GM12878 (cell line): ENCODE measurements around the gene FOSL1. TPM values are rescaled to one million over a fixed set of nuclear protein-coding genes. Genes with fewer than 3 reads are reported as not detected.

Experiments
- ATAC-seq: fragments of 200-7000 bp; cut with Tn5 transposase; 3 replicates; pipeline ENCODE4 v1.9.1; 2020; ENCODE audit warnings: mild to moderate bottlenecking, moderate library complexity
- BruUV-seq: library from RNA; stranded (reverse); fragments of 400-500 nt; replicated peaks from 2 replicates; lab custom pipeline; 2021; lab: Mats Ljungman, UMichigan
- CTCF ChIA-PET: fragments of 300-600 bp; sonication (Branson Sonifier 250); formaldehyde crosslinking; extraction: SDS; loops from one replicate; lab custom pipeline; 2021; ENCODE audit warnings: inconsistent platforms; lab: Yijun Ruan, JAX
- POLR2A ChIA-PET: fragments of 350-600 bp; formaldehyde crosslinking; extraction: SDS; loops from one replicate; lab custom pipeline; 2021; ENCODE audit warnings: inconsistent platforms; lab: Charles Lee
- RAD21 ChIA-PET: fragments of 300-600 bp; sonication (Branson Sonifier 250); formaldehyde crosslinking; loops from one replicate; lab custom pipeline; 2023; ENCODE audit warnings: antibody characterized with exemption; ENCODE audit not compliant: unreplicated experiment; lab: Charles Lee
- SMC1A ChIA-PET: fragments of 300-600 bp; sonication (Branson Sonifier 250); formaldehyde crosslinking; loops from one replicate; lab custom pipeline; 2023; ENCODE audit not compliant: unreplicated experiment, uncharacterized antibody; lab: Charles Lee
- DNase-seq: peaks from one replicate; pipeline ENCODE4 v3.0.0-alpha.2; 2011; ENCODE audit warnings: low read depth, low spot score
- FAIRE-seq: peaks from 3 replicates; lab custom pipeline; 2011; peaks lifted over from hg19 to GRCh38; lab: Jason Lieb, UNC
- H2AFZ ChIP-seq: 2 replicates; pipeline ENCODE4 v1.6.0; 2011; ENCODE audit warnings: low read depth, low read length, control low read depth; ENCODE audit not compliant: control insufficient read depth
- H3K27ac ChIP-seq: 2 replicates; pipeline ENCODE4 v1.5.1; 2011; ENCODE audit warnings: control low read depth; ENCODE audit not compliant: control insufficient read depth, insufficient read depth
- H3K27me3 ChIP-seq, 2 experiments: replicated peaks in 1 of 2; 2 replicates each; pipeline versions ENCODE4 v1.6.0 to v1.6.1; 2011; ENCODE audit warnings: low read length in 1 of 2; ENCODE audit not compliant: control insufficient read depth in 2 of 2, insufficient read depth in 2 of 2
- H3K36me3 ChIP-seq, 2 experiments: 2 replicates each; pipeline ENCODE4 v1.5.1; 2011; ENCODE audit warnings: low read length in 1 of 2; ENCODE audit not compliant: control insufficient read depth in 2 of 2, insufficient read depth in 2 of 2
- H3K4me1 ChIP-seq: 2 replicates; pipeline ENCODE4 v1.6.1; 2011; ENCODE audit warnings: mild to moderate bottlenecking, low read length, moderate library complexity, mixed read lengths; ENCODE audit not compliant: control insufficient read depth, insufficient read depth
- H3K4me2 ChIP-seq: 2 replicates; pipeline ENCODE4 v1.6.0; 2011; ENCODE audit warnings: control low read depth; ENCODE audit not compliant: control insufficient read depth, insufficient read depth
- H3K4me3 ChIP-seq: fragments of 200-600 bp; sonication (generic); 2 replicates; pipeline ENCODE4 v1.5.1; 2016
- H3K79me2 ChIP-seq: 2 replicates; pipeline ENCODE4 v1.6.0; 2011; ENCODE audit warnings: low read length; ENCODE audit not compliant: control insufficient read depth, insufficient read depth
- H3K9ac ChIP-seq: 2 replicates; pipeline ENCODE4 v1.8.0; 2011; ENCODE audit warnings: low read length, control low read depth, mixed read lengths; ENCODE audit not compliant: control insufficient read depth, insufficient read depth
- H3K9me3 ChIP-seq: replicated peaks from 3 replicates; pipeline ENCODE4 v1.5.1; 2011; ENCODE audit warnings: mild to moderate bottlenecking, low read length; ENCODE audit not compliant: control insufficient read depth, insufficient read depth
- H4K20me1 ChIP-seq: 2 replicates; pipeline ENCODE4 v1.6.0; 2011; ENCODE audit not compliant: control insufficient read depth, insufficient read depth
- CREM ChIP-seq: IDR thresholded peaks from 2 replicates; pipeline ENCODE4 v1.6.1; 2014; ENCODE audit warnings: antibody characterized with exemption, low read depth
- FOXK2 ChIP-seq: fragments of 450-650 bp; IDR thresholded peaks from 2 replicates; pipeline ENCODE4 v1.6.1; 2017; ENCODE audit warnings: mild to moderate bottlenecking, moderate library complexity
- GATAD2B ChIP-seq: fragments of 450-650 bp; conservative IDR thresholded peaks from 2 replicates; pipeline ENCODE4 v1.6.1; 2017; ENCODE audit warnings: low read depth, mild to moderate bottlenecking, moderate library complexity
- NR2C2 ChIP-seq: IDR thresholded peaks from 2 replicates; pipeline ENCODE4 v1.6.1; 2011; ENCODE audit warnings: borderline replicate concordance, low read depth; ENCODE audit not compliant: control insufficient read depth, insufficient read length
- NR2F1 ChIP-seq: fragments of 450-650 bp; conservative IDR thresholded peaks from 2 replicates; pipeline ENCODE4 v1.6.1; 2017; ENCODE audit warnings: mild to moderate bottlenecking
- POLR2AphosphoS2 ChIP-seq: IDR thresholded peaks from 2 replicates; pipeline ENCODE4 v1.6.1; 2011; ENCODE audit warnings: low read depth, mild to moderate bottlenecking, low read length, improper control_type of control experiment, moderate library complexity
- SRF ChIP-seq, 2 experiments: IDR thresholded peaks; 2 replicates each; pipeline ENCODE4 v1.6.1; 2011; ENCODE audit warnings: low read depth in 2 of 2, low read length in 2 of 2, mild to moderate bottlenecking in 1 of 2, moderate library complexity in 1 of 2
- WGBS: methylation state at CpG from one replicate; pipeline ENCODE4 v1.1.6; 2016; ENCODE audit warnings: low lambda C conversion rate; ENCODE audit not compliant: insufficient replicate concordance, insufficient coverage; ENCODE audit errors: missing lambda C conversion rate; 5-methylcytosine and 5-hydroxymethylcytosine counted together
- in situ Hi-C: fragments of 300-500 bp; cut with MboI; formaldehyde crosslinking; loops from 9 replicates; pipeline ENCODE4 v1.14.3; 2018; ENCODE audit warnings: mixed read lengths
- intact Hi-C: fragments of 100-400 bp; cut with micrococcal nuclease; formaldehyde crosslinking; loops from one replicate; pipeline ENCODE4 v1.14.2; 2022; ENCODE audit not compliant: unreplicated experiment
- polyA plus RNA-seq, 11 experiments: library from polyadenylated mRNA; depleted of rRNA in 4 of 11; unstranded in 6 of 11; stranded (reverse) in 5 of 11; fragments of >200 nt; fragmentation: Nextera tagmentation in 4 of 11; fragmentation: Illumina TruSeq in 1 of 11; extraction: Ambion mirVana in 4 of 11; extraction: Trizol in 1 of 11; gene quantifications; 1 replicate in 1 of 11; 2 replicates in 10 of 11; pipeline versions ENCODE4 v1.2.1 to v1.2.3, GENCODE V29; 2011 to 2016; ENCODE audit warnings: inconsistent platforms in 2 of 11, missing spikeins in 2 of 11, low read depth in 1 of 11
- total RNA-seq, 4 experiments: library from RNA; depleted of rRNA in 3 of 4; stranded (reverse); fragments of >200 nt in 3 of 4; fragmentation: Illumina TruSeq in 1 of 4; extraction: Trizol in 1 of 4; gene quantifications; 2 replicates each; pipeline versions ENCODE4 v1.2.1 to v1.2.3, GENCODE V29; 2013 to 2021
- TF ChIP-seq, protein P1 (sequence below), 3 experiments: IDR thresholded peaks in 2 of 3; conservative IDR thresholded peaks in 1 of 3; 2 replicates each; pipeline ENCODE4 v1.5.1; 2011; ENCODE audit warnings: low read depth in 3 of 3, low read length in 3 of 3, mild to moderate bottlenecking in 3 of 3, control low read depth in 2 of 3, moderate library complexity in 2 of 3, inconsistent platforms in 1 of 3, mixed read lengths in 1 of 3; ENCODE audit not compliant: control insufficient read depth in 2 of 3, insufficient read depth in 1 of 3; ENCODE audit errors: extremely low read depth in 1 of 3

Gene FOSL1
- total and polyA plus RNA-seq, 10 of the 15 experiments (the other 5 are each of a cell fraction or from before 2014, with no cell fraction given) = 0.82 to 5.4 (median 2.1) TPM

DNA sequence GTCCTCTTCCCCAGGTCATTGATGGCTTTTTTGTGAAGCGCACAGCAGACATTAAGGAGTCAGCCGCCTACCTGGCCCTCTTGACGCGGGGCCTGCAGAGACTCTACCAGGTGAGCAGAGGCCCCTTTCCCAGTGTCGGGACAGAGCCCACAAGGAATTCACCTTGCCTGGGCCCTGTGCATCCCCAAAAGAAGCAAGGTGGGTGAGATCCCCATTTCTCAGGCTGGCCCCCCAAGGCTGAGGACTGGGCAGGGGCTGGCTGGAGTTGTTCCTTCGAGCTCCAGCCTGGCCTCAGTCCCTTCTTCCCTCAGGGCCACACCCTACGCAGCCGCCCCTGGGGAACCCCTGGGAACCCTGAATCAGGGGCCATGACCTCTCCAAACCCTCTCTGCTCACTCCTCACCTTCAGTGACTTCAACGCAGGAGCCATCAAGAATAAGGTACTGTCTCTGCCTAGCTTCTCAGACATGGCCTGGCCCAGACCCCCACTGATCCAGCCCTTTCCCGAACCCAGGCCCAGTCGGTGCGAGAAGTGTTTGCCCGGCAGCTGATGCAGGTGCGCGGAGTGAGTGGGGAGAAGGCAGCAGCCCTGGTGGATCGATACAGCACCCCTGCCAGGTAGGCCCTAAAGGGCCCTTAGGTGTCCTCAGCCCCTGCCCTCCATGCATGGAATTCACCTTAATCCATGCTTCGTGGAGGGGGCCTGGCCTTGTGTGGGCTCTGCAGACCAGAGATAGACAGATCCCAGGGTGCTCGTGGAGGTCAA lies 35.3 kb downstream of the FOSL1 start:
- no peak for TF ChIP-seq NR2F1
- TF ChIP-seq POLR2AphosphoS2 = 0 out of 2 replicates have a peak, but pooled peaks have one; percentile 7
- Histone ChIP-seq H3K4me3 (no peak overlapping the region), H3K36me3 (peaks cover 23 to 38% of the 10 kb centered on the region in 2 experiments), H4K20me1 (no peaks in the 10 kb centered on the region; the same call in 1 of the 2 replicates), H3K27ac (no peak overlapping the region), H3K9me3 (no peaks in the 10 kb centered on the region), H3K4me1 (peaks cover 15% of the 10 kb centered on the region), H3K9ac (no peak overlapping the region), H3K79me2 (peaks cover 21% of the 10 kb centered on the region), H3K27me3 (no peaks in the 10 kb centered on the region), H3K4me2 (no peak overlapping the region), H2AFZ (no peak overlapping the region)
- FAIRE-seq (no peak), ATAC-seq (no peak), DNase-seq (no peak)
- ChIA-PET SMC1A (no interaction called here), POLR2A (no interaction called here), CTCF (interaction anchor here (1.6 kb wide), 1 partner anchor 24 kb away, joined by 3 read pairs; no protein-coding TSS in a partner anchor), RAD21 (no interaction called here)
- WGBS = 93% methylated on average over 18 of the region's 18 CpGs
- intact Hi-C loops = no loop called here
- no TSS peak for BruUV-seq
- in situ Hi-C loops = loop anchor here (25.0 kb wide), 1 partner anchor 1628 kb away; the partner anchor contains the start of genes DNAJC4, FKBP2, NUDT22 and PPP1R14B

DNA sequence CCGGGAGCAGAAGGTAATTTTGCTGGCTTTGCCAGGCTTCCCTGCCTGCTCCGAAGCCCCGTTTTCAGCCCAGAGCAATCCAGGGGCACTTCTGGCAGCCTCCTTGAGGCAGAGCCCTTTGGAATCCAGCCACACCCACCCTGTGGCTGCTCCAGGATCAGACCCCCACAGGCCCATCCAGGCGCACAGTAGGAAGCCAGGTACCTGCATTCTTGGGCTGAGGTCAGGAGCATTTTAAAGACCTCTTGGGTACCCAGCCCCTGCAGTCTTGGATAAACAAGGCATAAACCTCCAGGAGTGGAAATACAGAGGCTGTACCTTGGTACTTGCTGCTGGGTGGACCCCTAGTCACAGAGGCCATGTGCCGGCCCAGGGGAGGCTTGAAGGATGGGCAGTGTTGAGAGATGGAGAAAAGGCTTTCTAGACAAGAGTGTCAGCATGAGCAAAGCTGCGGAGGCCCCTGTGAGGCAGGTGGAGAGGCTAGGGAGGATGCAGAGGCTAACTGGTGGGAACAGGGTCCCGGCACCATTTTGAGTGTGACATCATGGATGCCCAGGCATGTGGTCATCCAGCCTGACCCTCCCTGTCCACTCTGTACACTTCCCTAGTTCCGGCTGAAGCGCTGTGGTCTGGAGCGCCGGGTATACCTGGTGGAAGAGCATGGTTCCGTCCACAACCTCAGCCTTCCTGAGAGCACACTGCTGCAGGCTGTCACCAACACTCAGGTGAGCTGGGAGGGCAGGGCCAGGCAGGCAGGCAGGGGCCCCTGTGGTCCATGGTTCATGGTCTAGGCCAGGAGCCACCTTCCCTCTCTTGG lies 36.1 kb downstream of the FOSL1 start:
- Histone ChIP-seq H3K27me3 (no peaks in the 10 kb centered on the region), H3K9ac (no peak overlapping the region), H3K9me3 (no peaks in the 10 kb centered on the region), H3K27ac (no peak overlapping the region), H3K4me3 (no peak overlapping the region), H3K4me1 (peaks cover 15% of the 10 kb centered on the region), H3K79me2 (peaks cover 21% of the 10 kb centered on the region), H3K4me2 (no peak overlapping the region)
- no TSS peak for BruUV-seq
- FAIRE-seq = no peak
- ChIA-PET CTCF (interaction anchor here (1.4 kb wide), 1 partner anchor 23 kb away, joined by 3 read pairs; no protein-coding TSS in a partner anchor), RAD21 (no interaction called here)
- DNase-seq = no peak
- WGBS = 82% methylated on average over 12 of the region's 12 CpGs
- ATAC-seq = no peak
- intact Hi-C loops = no loop called here
- TF ChIP-seq NR2C2 (no peak), GATAD2B (no peak), CREM (no peak), SRF (IDR thresholded peaks at IDR 0.05; ENCODE audit: low read depth in 2 of 2, low read length in 2 of 2) (no peak), FOXK2 (no peak), NR2F1 (no peak)
- TF ChIP-seq, protein P1, sequence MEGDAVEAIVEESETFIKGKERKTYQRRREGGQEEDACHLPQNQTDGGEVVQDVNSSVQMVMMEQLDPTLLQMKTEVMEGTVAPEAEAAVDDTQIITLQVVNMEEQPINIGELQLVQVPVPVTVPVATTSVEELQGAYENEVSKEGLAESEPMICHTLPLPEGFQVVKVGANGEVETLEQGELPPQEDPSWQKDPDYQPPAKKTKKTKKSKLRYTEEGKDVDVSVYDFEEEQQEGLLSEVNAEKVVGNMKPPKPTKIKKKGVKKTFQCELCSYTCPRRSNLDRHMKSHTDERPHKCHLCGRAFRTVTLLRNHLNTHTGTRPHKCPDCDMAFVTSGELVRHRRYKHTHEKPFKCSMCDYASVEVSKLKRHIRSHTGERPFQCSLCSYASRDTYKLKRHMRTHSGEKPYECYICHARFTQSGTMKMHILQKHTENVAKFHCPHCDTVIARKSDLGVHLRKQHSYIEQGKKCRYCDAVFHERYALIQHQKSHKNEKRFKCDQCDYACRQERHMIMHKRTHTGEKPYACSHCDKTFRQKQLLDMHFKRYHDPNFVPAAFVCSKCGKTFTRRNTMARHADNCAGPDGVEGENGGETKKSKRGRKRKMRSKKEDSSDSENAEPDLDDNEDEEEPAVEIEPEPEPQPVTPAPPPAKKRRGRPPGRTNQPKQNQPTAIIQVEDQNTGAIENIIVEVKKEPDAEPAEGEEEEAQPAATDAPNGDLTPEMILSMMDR (IDR thresholded peaks at IDR 0.05 in 2 of 3, conservative IDR thresholded peaks at IDR 0.05 in 1 of 3; ENCODE audit: control insufficient read depth in 2 of 3, extremely low read depth in 1 of 3, insufficient read depth in 1 of 3, low read depth in 3 of 3, low read length in 3 of 3) = no peak
- TF ChIP-seq, all 136 proteins: peak for 0
- ChIA-PET SMC1A (no interaction called here), POLR2A (no interaction called here)
- H2AFZ ChIP-seq = no peak overlapping the region
- no peaks in the 10 kb centered on the region; the same call in 1 of the 2 replicates for H4K20me1 ChIP-seq
- peaks cover 23 to 38% of the 10 kb centered on the region in 2 experiments for H3K36me3 ChIP-seq
- in situ Hi-C loops = loop anchor here (25.0 kb wide), 1 partner anchor 1627 kb away; the partner anchor contains the start of genes DNAJC4, FKBP2, NUDT22 and PPP1R14B
